GM19463 (cell line): ENCODE measurements around the gene DNAH10.

Source experiments
- ATAC-seq: cut with Tn5 transposase; IDR thresholded peaks from one replicate; pipeline ENCODE4 v1.9.1; 2021; ENCODE audit warnings: mild to moderate bottlenecking, moderate library complexity; ENCODE audit not compliant: unreplicated experiment

Gene DNAH10

DNA sequence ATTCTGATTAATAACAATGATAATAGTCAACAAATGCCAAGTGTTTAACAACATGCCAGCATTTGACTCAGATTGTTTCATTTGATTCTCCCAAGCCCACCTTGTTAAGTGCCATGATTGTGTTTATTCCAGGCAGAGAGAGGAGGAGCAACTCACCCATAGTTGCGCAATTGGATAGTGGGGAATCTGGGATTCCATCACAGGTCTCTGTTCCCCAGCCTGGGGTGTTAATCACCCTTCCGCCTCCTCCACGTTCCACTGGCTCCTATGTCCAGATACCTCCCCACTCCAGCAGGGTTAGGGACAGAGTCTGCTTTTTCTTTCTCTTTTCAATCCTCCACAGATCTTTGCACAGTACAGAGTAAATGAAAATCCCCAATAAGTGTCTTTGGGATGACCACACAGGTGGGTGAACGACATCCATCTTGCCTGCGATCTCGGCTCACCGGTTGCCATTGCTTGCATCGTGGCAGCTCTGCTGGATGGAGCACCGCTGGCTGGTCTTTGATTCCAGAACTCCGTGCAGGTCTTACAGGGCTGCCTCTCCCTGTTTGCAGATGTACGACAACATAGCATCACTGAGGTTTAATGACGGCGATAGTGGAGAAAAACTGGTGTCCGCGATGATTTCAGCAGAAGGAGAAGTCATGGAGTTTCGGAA is 78.8 kb downstream of the DNAH10 start:
- no peak for ATAC-seq

DNA sequence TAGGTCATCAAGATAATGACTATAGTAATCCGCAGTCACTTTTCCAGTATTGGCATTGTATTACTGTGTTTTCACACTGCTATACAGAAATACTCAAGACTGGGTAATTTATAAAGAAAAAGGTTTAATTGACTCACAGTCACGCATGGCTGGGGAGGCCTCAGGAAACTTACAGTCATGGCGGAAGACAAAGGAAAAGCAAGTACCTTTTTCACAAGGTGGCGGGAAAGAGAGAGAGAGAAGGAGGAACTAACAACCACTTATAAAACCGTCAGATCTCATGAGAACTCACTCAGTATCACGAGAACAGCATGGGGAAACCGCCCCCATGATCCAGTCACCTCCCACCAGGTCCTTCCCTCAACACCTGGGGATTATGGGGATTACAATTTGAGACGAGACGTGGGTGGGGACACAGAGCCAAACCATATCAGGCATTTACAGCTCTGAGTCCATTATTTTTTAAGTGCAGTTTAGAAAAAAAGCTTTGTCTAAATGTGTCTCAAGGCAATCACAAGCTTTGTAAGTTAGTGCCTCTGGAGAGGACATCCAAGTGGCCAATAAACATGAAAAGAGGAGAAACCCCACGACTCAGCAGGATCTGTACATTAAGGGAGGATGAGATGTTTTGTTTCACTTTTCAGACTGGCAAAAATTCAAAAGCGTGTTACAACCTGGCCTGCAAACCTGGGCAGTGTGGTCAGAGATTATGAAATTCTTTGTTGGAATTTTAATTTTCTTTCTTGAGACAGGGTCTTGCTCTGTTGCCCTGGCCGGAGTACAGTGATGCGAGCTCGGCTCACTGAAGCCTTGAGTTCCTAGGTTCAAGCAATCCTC is 82.0 kb downstream of the DNAH10 start:
- ATAC-seq: no peak

DNA sequence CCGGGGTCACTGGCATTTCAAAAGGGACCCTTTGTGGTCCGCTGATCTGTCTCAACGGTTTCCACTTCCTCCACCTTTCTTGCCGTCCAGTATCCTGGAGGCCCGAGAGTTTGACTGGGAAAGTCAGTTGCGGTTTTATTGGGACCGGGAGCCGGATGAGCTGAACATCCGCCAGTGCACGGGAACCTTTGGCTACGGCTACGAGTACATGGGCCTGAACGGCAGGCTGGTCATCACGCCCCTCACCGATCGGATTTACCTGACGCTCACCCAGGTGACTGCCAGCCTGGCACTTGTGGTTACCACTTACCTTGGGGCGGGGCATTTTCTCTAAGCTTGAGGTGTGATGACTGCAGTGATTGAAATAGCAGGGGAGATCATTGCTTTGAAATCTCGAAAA is 83.8 kb downstream of the DNAH10 start:
- ATAC-seq: no peak

DNA sequence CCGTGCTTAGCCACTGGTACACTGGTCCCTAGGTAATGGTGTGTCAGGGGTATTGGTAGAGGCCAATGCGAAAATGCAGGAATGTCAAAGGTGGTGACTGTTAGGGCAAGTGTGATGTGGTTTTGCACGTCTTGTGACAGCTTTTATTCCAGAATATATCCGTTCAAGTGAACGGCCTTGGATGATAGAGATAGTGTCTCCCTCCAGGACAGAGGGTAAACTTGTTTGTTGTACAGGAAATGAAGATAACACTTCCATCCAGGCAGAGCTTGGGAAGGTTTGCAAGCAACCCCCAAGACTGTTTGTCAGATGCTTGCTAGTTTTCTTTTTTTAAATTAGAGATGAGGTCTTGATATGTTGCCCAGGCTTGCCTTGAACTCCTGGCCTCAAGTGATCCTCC is 84.2 kb downstream of the DNAH10 start:
- no peak for ATAC-seq

DNA sequence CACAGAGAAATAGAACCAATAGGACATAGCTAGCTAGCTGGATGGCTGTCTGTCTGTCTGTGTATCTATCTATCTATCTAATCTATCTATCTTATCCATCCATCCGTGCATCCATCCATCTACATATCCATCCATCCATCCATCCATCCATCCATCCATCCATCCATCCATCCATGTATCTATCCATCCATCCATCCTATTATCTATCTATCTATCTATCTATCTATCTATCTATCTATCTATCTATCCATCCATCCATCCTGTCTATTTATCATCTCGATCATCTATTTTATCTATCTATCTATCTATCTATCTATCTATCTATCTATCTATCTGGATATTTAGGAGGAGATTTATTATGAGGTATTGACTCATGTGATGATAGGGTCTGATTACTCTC is 84.9 kb downstream of the DNAH10 start:
- no peak for ATAC-seq

DNA sequence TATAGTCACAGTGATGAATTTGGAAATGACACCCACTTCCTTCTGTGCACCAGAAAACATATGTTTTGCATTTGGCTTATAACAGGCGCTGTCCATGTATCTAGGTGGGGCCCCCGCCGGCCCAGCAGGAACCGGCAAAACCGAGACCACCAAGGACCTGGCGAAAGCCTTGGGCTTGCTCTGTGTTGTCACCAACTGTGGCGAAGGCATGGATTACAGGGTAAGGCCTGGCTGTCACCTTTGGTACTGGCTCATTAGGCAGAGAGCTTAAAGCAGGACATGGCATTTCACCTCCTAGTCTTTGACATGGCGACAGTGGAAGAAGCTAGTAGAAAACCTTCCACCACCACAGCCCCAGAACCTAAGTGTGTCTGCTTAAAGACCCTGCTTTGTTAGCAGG is 85.8 kb downstream of the DNAH10 start:
- no peak for ATAC-seq

DNA sequence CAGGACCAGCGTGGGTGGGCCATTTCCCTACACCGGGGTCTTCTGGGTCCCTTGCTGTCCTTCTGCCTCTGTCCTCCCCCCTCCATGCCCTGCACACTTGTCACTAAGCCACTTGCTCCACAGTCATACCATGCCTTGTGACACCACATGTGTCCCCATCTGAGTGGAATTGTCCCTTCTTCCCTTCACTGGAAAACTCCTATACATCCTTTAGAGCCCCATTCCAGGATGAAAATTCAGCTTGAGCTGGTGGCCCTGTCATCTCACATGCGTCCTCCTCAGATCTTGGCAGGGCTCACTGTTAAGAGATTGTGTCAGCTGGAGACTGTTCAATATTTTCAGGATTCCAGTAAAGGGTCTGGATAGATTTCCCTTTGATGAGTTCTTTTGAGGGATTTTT is 87.4 kb downstream of the DNAH10 start:
- ATAC-seq: no peak

DNA sequence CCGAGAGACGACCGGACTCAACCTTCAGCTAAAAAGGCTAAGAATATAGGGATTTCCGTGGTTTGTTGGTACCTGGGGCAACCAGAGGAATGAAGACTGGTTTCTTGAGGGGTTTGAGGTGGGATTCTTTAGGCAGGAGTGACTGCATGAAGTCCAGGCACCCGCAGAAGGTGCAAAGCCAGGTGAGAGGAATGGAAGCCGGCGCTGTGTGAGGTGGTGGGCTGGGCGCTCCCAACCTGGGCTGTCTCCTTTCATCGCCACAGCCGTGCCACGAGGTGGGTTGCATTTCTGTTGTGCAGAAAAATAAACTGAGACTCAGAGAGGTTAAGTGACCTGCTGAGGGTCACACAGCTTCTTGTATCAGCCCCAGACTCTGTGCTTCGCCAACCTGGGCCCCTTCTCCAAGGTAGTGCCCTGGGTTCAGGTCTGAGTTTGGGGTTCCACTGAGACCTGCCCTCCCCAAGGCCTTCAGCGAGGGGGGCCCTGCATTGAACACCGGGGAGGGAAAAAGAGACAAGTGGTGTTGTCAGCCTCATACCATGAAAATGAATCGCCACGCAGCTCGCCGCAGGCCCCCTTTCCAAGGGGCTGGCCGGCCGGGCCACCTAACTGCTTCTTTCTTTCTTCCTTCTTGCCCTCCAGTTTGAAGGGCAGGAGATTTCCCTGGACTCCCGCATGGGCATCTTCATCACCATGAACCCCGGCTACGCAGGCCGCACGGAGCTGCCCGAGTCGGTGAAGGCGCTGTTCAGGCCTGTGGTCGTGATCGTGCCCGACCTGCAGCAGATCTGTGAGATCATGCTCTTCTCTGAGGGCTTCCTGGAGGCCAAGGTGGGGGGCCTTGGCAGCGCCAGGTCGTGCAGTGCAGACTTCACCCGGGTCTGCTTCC is 88.4 kb downstream of the DNAH10 start:
- ATAC-seq: no peak

DNA sequence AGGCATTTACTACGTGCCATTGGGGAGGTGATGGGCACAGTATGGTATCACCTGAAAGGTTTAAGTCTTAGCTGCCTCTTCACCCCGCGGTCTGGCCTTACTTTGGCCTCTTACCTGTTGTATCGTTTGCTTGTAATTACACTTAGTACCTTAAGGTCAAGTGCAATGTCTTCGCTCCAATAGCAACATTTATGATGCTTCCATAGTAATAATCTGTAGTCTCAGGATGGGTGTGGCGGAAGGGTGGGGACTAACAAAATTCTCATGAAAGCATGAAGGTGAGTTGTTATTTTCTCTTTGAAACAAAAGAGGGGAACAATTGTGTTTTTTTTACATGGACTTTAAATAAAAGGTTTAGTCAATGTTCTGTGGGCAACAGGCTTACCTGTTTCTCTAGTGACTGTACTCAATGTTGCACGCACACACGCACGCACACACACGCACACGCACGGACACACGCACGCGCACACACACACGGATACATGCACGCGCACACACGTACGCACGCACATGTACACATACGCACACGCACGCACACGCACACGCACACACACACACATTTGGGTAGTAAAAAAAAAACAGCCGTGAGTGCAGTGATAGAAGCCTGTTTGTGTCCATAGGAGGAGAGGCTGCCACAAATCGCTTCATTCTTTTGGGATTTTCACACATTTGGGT is 91.4 kb downstream of the DNAH10 start:
- ATAC-seq: no peak

DNA sequence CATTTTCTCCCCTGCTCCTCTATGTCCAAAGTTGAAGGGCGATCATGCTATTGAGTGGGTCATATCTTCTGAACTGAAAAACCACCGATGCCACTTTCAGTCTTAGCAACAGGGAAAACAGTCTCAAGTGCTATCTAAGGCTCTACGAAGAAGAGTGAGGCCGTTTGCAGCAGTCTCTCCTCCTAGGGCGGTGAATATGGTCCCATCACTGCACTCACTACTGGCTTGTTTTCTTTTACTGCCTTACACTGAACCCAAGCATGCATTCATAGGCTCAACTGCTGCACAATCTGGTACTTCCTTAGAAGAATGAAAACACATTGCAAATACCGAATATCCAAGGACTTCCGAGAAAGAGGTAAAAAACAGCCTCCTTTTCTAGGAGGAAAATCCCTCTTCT is 92.1 kb downstream of the DNAH10 start:
- no peak for ATAC-seq

DNA sequence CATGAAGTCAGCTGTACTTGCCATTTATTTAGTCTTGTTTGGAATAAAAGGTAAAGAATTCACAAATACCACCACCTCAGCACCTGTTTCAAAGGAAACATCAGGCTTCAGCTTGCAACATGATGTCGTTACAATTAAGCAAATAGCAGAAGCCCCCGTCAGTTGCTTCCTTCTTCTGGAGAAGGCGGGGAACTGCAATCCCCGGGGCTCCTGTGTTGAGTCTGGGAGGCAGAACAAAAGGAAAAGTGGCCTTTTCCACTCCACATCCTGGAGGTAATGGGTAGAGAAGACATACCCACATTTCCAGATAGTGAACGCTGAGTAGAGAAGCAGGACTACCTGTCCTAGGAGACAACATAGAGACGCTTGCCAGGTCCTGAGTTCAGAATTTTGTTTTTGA is 92.8 kb downstream of the DNAH10 start:
- ATAC-seq: no peak

DNA sequence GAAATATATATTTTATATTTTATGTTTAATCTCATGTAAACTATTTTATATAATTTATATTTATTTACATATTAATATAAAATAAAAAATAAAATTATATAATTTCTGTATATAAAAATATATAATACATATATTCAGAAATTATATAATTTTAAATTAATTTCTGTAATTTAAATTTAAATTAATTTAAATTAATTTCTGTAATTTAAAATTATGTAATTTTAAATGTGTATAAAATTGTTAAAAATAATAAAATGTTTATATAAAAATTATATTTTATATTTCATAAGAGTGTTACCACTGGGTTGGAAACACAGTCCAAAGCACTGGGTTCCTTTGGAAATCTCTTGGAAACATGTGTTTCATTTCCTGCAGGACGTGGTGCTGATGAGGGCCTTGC is 94.6 kb downstream of the DNAH10 start:
- no peak for ATAC-seq

DNA sequence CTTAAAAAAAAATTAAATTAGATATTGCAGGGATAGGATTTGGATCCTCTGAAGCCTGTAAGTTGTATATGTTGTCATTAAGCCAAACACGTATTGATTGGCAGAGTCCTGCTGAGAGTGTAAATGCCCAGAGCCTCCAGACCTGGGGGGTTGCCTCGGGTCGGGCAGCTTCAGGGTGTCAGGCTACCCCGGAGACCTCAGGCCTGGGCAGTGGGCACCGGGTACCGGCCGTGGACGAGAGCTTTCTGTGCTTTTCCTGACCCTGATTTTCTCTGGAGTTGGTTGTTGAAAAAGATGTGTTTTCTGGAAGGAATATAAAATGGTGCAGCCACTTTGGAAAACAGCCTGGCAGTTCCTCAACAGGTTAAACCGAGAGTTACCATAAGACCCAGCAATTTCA is 96.1 kb downstream of the DNAH10 start:
- no peak for ATAC-seq

DNA sequence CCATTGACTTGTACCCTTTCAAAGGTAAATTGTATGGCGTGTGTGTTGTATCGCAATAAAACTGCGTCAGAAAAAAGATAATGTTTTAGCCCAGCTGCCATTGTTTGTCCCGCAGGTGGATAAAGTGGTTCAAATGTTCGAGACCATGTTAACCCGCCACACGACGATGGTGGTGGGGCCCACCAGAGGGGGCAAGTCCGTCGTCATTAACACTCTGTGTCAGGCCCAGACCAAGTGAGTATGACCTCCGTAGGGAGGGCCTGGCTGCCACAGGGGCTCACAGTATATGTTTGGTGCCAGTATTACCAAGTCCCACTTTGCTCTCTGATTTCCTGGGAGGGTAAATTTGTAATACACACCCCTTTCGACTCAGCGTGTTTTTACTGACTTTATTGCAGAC is 96.9 kb downstream of the DNAH10 start:
- no peak for ATAC-seq

DNA sequence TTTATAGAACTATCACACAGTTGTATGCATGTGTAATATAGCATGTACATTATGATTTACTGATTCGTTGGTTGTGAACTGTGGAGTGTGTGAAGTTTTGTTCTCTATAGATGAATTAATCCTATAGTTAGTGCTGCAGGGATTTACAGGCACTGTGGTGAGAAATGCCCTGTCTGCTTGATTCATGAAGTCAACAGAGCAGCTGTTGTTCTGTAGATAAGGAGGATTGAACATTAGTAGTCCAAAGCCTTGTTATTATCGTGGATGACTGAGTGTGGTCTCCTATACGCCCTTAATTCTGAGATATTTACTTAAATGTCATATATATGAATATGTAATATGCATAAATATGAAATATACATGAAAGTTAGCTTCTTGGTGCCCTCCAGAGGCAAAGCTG is 98.3 kb downstream of the DNAH10 start:
- ATAC-seq: no peak

DNA sequence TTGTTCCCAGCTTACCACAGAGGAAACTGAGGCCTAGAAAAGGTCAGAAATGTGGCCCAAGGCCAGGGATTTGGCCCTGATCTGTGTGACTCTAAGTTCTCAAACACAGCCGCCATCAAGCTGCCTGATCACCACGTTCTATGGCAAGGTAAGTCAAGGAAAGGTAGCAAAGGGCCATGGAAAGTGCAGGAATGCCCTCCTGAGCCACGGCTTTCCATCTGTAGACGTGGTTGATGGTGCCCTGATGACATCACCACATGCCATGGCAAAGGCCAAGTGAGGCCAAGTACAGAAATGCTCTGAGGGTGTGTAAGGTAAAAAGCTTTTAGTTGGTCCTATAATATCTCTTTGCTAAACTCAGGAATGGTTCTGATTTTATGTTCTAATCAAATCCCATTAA is 99.3 kb downstream of the DNAH10 start:
- no peak for ATAC-seq

DNA sequence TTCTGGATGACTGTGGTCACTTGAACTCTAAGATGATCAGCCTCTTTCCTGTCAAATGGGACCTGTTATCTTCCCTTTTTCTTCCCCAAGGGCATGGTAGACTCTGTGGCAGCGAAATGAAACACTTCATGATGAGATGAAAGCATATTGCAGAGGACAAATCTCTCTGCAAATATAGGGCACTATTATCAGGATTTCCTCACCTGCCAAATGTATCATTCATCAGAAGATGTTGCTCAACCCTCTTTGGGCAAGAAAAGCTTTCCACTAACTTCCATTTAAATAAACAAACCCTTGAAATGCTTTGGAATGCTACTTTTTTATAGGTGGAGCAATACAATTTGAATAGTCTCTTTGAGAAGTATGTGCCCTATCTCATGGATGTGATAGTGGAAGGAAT is 105.0 kb downstream of the DNAH10 start:
- ATAC-seq: no peak

DNA sequence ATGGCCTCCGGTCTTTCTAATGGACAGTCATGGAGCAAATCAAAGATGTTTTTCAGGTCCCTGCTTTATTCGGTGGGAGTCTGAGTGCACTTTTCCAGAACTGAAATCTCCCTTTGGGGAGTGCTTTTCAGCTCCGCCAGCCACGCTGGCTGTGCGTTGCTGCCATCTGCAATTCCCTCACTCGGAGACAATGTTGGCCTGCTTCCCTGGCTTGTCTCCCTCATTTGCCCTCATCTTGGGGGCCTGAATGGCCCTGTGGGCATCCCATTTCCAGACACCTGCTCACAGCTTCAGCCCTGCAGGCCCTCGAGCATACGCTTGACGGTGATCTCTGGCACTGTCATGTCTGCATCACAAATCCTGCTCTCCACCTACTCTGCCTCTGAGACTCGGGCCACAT is 106.7 kb downstream of the DNAH10 start:
- no peak for ATAC-seq

DNA sequence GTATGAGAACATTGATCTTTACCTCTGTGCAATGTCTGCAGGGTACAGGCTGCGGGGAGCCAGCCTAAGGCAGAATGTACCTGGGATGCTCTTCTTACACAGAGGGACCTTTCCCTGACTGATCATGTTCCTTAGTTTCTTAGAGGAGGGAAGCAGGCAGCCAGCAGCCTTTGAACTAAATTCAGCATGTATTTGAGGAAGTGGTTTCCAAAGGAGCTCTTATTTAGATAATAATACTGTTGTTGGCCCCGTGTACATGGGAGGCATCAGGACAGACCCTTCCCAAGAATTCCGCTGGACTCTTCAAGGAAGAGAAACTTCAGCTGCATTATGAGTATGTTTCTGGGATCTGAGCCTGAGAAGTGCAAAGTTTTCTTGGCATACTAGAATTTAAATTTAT is 111.7 kb downstream of the DNAH10 start:
- no peak for ATAC-seq

DNA sequence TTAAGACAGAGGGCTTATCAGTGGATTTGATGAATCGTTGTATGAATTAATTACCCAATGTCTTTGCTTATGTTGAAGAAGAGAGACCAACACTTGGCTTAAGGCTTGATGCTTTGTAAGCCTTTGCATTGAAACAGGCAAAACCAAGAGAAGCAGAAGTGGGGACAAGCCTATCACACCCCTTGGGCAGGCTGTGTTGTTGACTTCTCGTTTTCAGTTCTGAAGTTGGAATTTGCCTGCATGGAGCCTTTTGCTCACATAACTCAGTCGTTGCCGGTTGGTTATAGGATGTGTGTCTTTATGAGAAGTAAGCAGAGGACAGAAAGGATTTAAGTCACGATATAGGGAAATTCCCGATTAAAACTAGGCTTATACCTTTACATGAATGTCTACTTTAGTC is 115.9 kb downstream of the DNAH10 start:
- no peak for ATAC-seq

DNA sequence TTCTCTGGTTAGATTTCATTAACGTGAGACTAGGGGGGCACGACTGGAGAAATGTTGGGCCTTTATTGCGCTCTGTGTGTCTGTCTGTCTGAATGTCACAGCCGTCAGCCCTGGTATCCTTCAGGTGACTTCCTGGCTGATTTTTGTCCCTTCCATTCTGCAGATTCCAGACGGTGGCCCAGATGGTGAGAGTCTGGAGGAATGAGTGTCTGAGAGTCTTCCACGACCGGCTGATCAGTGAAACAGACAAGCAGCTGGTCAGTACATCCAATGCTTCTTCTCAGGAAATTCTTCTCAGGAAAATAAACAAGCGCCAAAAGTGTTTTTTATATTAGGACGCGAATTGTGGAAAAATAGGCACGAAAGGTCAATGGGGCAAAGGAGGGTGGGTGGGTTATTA is 117.0 kb downstream of the DNAH10 start:
- no peak for ATAC-seq
